Neural cell (in vitro differentiated cells): Measurements from ENCODE around the gene ARIH1. TPM values are rescaled to one million over a fixed set of nuclear protein-coding genes. Genes with fewer than 3 reads are reported as not detected.
"Not testable (repeated sequence)": the region's sequence is repeated elsewhere in the genome, so short reads cannot be mapped to it uniquely, and the experiment has no call there.

ENCODE experiments used
- H2AFZ ChIP-seq: fragments of 200-600, 300-800 bp; sonication (generic), shearing (Covaris generic); 2 replicates; pipeline ENCODE4 v1.6.0; 2014; ENCODE audit warnings: low read depth, mild to moderate bottlenecking, antibody characterized with exemption, low read length, moderate library complexity
- H3F3A ChIP-seq: fragments of 200-600 bp; shearing (Covaris generic); 2 replicates; pipeline ENCODE4 v1.6.1; 2016; ENCODE audit warnings: mild to moderate bottlenecking, moderate library complexity, mixed read lengths, antibody characterized with exemption, low read length; ENCODE audit not compliant: insufficient read depth, poor library complexity, severe bottlenecking
- H3K27ac ChIP-seq: fragments of 200-600, 300-800 bp; sonication (generic), shearing (Covaris generic); 2 replicates; pipeline ENCODE4 v1.5.1; 2014; ENCODE audit warnings: mild to moderate bottlenecking, low read length, moderate library complexity
- H3K27me3 ChIP-seq: fragments of 300-800, 200-600 bp; sonication (generic), shearing (Covaris generic); 2 replicates; pipeline ENCODE4 v1.6.0; 2014; ENCODE audit warnings: mild to moderate bottlenecking, low read depth, low read length, moderate library complexity; ENCODE audit not compliant: insufficient read depth
- H3K36me3 ChIP-seq: fragments of 300-800, 200-600 bp; sonication (generic), shearing (Covaris generic); 2 replicates; pipeline ENCODE4 v1.5.1; 2014; ENCODE audit warnings: mild to moderate bottlenecking, antibody characterized with exemption, low read length, moderate library complexity; ENCODE audit not compliant: insufficient read depth
- H3K4me2 ChIP-seq: fragments of 300-800, 200-600 bp; sonication (generic), shearing (Covaris generic); 2 replicates; pipeline ENCODE4 v1.6.0; 2014; ENCODE audit warnings: mild to moderate bottlenecking, low read length
- H3K4me3 ChIP-seq: fragments of 300-800, 200-600 bp; sonication (generic), shearing (Covaris generic); 2 replicates; pipeline ENCODE4 v1.5.1; 2014; ENCODE audit warnings: mild to moderate bottlenecking, low read length, moderate library complexity
- H3K79me2 ChIP-seq: fragments of 200-600 bp; shearing (Covaris generic); replicated peaks from 2 replicates; pipeline ENCODE4 v1.6.0; 2014; ENCODE audit warnings: mild to moderate bottlenecking, low read length, moderate library complexity; ENCODE audit not compliant: insufficient read depth
- H3K9ac ChIP-seq: fragments of 300-800, 200-600 bp; sonication (generic), shearing (Covaris generic); 2 replicates; pipeline ENCODE4 v1.6.1; 2016; ENCODE audit warnings: mild to moderate bottlenecking, low read length, mixed read lengths
- H3K9me2 ChIP-seq: fragments of 200-600 bp; shearing (Covaris generic); 2 replicates; pipeline ENCODE4 v1.6.1; 2016; ENCODE audit warnings: mild to moderate bottlenecking, low read length, mixed read lengths; ENCODE audit not compliant: insufficient read depth
- H3K9me3 ChIP-seq: fragments of 200-600, 300-800 bp; sonication (generic), shearing (Covaris generic); 2 replicates; pipeline ENCODE4 v1.6.1; 2016; ENCODE audit warnings: mild to moderate bottlenecking, mixed run types, low read length, moderate library complexity, mixed read lengths
- H4K20me1 ChIP-seq: fragments of 200-600 bp; shearing (Covaris generic); 2 replicates; pipeline ENCODE4 v1.6.1; 2016; ENCODE audit warnings: mild to moderate bottlenecking, mixed run types; ENCODE audit not compliant: insufficient read depth
- CTCF ChIP-seq: fragments of 450-650 bp; IDR thresholded peaks from 2 replicates; pipeline ENCODE4 v1.5.1; 2014; ENCODE audit warnings: antibody characterized with exemption, mild to moderate bottlenecking, moderate library complexity; ENCODE audit not compliant: poor library complexity, severe bottlenecking
- EP300 ChIP-seq: fragments of 450-650 bp; conservative IDR thresholded peaks from 2 replicates; pipeline ENCODE4 v1.6.1; 2014; ENCODE audit warnings: antibody characterized with exemption, mild to moderate bottlenecking, moderate library complexity; ENCODE audit not compliant: poor library complexity, severe bottlenecking
- EZH2 ChIP-seq: fragments of 200-600, 300-800 bp; shearing (Covaris generic), sonication (generic); IDR thresholded peaks from 2 replicates; pipeline ENCODE4 v1.6.1; 2014; ENCODE audit warnings: antibody characterized with exemption, low read length, borderline replicate concordance, mild to moderate bottlenecking; ENCODE audit not compliant: insufficient read depth, poor library complexity, severe bottlenecking
- MXI1 ChIP-seq: fragments of 450-650 bp; conservative IDR thresholded peaks from 2 replicates; pipeline ENCODE4 v1.6.1; 2014; ENCODE audit warnings: antibody characterized with exemption, mild to moderate bottlenecking; ENCODE audit not compliant: poor library complexity, severe bottlenecking
- POLR2AphosphoS5 ChIP-seq: IDR thresholded peaks from 2 replicates; pipeline ENCODE4 v1.6.1; 2012
- RAD21 ChIP-seq: fragments of 450-650 bp; conservative IDR thresholded peaks from 2 replicates; pipeline ENCODE4 v1.6.1; 2014; ENCODE audit warnings: antibody characterized with exemption, mild to moderate bottlenecking, moderate library complexity
- SMC3 ChIP-seq: fragments of 450-650 bp; conservative IDR thresholded peaks from 2 replicates; pipeline ENCODE4 v1.6.1; 2014; ENCODE audit warnings: antibody characterized with exemption, mild to moderate bottlenecking, moderate library complexity; ENCODE audit not compliant: poor library complexity
- TAF1 ChIP-seq: IDR thresholded peaks from 2 replicates; pipeline ENCODE4 v1.6.1; 2012; ENCODE audit warnings: low read depth
- polyA plus RNA-seq: library from polyadenylated mRNA; depleted of rRNA; stranded (reverse); fragments of >200 nt; gene quantifications from 2 replicates; pipeline ENCODE4 v1.2.3, GENCODE V29; 2014
- TF ChIP-seq, protein P1 (sequence below): IDR thresholded peaks from 2 replicates; pipeline ENCODE4 v1.6.1; 2012; ENCODE audit warnings: borderline replicate concordance

ARIH1 gene
- polyA plus RNA-seq, 1 donor from 2014 or later, result 72.1 TPM

- H3F3A ChIP-seq, result no peaks in the 10 kb centered on the region
- no peaks in the 10 kb centered on the region for H4K20me1 ChIP-seq
- H3K9me2 ChIP-seq, result no peaks in the 10 kb centered on the region
- no peak overlapping the region for H3K27ac ChIP-seq
- H3K27me3 ChIP-seq, result no peaks in the 10 kb centered on the region
- no peak overlapping the region for H3K4me2 ChIP-seq
- no peaks in the 10 kb centered on the region for H3K9me3 ChIP-seq
- H2AFZ ChIP-seq, result no peak overlapping the region
- H3K4me3 ChIP-seq, result no peak overlapping the region
- H3K36me3 ChIP-seq, result no peaks in the 10 kb centered on the region
- H3K79me2 ChIP-seq, result no peaks in the 10 kb centered on the region
- TF ChIP-seq CTCF (peak; percentile 73), RAD21 (peak; percentile 62), SMC3 (peak; percentile 69), TAF1 (no peak), POLR2AphosphoS5 (no peak), EZH2 (no peak)
- H3K9ac ChIP-seq, result no peak overlapping the region
Measured at GRCh38 chr15:72599855-72600464, 125.8 kb downstream of the ARIH1 start.

DNA sequence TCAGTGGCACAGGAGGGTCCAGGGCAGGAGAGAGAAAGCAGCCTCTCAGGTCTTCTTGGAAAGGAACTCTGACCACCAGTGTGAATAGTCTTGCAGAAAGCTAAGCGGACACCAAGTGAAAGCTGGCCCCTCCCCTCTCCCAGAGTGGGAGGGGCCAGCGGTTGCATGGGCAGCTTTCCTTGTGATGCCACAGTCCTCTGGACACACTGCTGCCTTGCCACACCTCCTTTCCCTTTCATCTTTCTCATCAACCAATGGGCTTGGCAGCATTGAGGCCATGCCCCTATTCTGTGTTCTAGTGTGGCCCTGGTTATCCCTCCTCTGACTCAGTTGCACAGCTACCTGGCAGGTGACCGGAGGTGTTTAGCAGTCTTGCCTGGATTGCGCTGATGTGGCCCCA is 130.7 kb downstream of the ARIH1 start:
- Histone ChIP-seq H4K20me1 (no peaks in the 10 kb centered on the region), H3K9ac (no peak overlapping the region), H3K4me2 (no peak overlapping the region), H2AFZ (no peak overlapping the region), H3K79me2 (no peaks in the 10 kb centered on the region), H3K9me3 (no peaks in the 10 kb centered on the region), H3K27ac (no peak overlapping the region), H3K9me2 (no peaks in the 10 kb centered on the region), H3F3A (no peaks in the 10 kb centered on the region), H3K36me3 (no peaks in the 10 kb centered on the region), H3K27me3 (no peaks in the 10 kb centered on the region), H3K4me3 (no peak overlapping the region)
- TF ChIP-seq MXI1 (no peak), CTCF (no peak), POLR2AphosphoS5 (no peak), RAD21 (no peak), EP300 (no peak), EZH2 (no peak), SMC3 (no peak), TAF1 (no peak)
- TF ChIP-seq, protein P1, sequence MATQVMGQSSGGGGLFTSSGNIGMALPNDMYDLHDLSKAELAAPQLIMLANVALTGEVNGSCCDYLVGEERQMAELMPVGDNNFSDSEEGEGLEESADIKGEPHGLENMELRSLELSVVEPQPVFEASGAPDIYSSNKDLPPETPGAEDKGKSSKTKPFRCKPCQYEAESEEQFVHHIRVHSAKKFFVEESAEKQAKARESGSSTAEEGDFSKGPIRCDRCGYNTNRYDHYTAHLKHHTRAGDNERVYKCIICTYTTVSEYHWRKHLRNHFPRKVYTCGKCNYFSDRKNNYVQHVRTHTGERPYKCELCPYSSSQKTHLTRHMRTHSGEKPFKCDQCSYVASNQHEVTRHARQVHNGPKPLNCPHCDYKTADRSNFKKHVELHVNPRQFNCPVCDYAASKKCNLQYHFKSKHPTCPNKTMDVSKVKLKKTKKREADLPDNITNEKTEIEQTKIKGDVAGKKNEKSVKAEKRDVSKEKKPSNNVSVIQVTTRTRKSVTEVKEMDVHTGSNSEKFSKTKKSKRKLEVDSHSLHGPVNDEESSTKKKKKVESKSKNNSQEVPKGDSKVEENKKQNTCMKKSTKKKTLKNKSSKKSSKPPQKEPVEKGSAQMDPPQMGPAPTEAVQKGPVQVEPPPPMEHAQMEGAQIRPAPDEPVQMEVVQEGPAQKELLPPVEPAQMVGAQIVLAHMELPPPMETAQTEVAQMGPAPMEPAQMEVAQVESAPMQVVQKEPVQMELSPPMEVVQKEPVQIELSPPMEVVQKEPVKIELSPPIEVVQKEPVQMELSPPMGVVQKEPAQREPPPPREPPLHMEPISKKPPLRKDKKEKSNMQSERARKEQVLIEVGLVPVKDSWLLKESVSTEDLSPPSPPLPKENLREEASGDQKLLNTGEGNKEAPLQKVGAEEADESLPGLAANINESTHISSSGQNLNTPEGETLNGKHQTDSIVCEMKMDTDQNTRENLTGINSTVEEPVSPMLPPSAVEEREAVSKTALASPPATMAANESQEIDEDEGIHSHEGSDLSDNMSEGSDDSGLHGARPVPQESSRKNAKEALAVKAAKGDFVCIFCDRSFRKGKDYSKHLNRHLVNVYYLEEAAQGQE, result no peak

GRCh38 chr15:72608084-72608483 is 134.0 kb downstream of the ARIH1 start:
- not testable (repeated sequence) for H3K9me2 ChIP-seq, H3K9me3 ChIP-seq, H3K9ac ChIP-seq

More at GRCh38 chr15:72608084-72608483, 134.0 kb downstream of the ARIH1 start:
- not testable (repeated sequence) for H4K20me1 ChIP-seq, H3K79me2 ChIP-seq, H3K36me3 ChIP-seq, H3K27me3 ChIP-seq, H3K4me3 ChIP-seq, H2AFZ ChIP-seq, H3F3A ChIP-seq, H3K27ac ChIP-seq, H3K4me2 ChIP-seq
